ENCODE results near the gene OR13C5.
"Not testable (repeated sequence)": the region's sequence is repeated elsewhere in the genome, so short reads cannot be mapped to it uniquely, and the experiment has no call there.

OR13C5 gene, protein sequence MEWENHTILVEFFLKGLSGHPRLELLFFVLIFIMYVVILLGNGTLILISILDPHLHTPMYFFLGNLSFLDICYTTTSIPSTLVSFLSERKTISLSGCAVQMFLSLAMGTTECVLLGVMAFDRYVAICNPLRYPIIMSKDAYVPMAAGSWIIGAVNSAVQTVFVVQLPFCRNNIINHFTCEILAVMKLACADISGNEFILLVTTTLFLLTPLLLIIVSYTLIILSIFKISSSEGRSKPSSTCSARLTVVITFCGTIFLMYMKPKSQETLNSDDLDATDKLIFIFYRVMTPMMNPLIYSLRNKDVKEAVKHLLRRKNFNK

DNA sequence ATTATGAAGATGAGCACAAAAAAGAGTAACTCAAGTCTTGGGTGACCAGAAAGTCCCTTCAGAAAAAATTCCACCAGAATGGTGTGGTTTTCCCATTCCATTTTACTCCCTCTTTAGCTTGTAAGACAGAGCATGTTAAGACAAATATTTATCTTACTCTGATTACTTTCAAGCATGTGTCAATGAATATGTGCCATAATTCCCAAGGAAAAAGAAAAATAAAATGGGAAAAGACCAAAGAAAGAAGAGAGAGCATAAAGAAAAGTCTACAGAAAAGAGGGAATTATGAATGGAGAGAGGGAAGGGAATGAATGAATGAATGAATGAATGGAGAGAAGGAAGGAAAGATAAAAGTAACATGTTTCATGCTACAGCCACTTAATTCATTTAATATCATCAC is at the start of gene OR13C5:
OR13C5 (minus strand) TSS at position 101 of the 400 bp plus-strand sequence; CDS start at position 101, 0 bp downstream.
- DNase-seq: not testable (repeated sequence)

- no peak for DNase-seq
These were observed 36.2 kb upstream of the OR13C5 start for GRCh38 chr9:104635456-104635855.

DNA sequence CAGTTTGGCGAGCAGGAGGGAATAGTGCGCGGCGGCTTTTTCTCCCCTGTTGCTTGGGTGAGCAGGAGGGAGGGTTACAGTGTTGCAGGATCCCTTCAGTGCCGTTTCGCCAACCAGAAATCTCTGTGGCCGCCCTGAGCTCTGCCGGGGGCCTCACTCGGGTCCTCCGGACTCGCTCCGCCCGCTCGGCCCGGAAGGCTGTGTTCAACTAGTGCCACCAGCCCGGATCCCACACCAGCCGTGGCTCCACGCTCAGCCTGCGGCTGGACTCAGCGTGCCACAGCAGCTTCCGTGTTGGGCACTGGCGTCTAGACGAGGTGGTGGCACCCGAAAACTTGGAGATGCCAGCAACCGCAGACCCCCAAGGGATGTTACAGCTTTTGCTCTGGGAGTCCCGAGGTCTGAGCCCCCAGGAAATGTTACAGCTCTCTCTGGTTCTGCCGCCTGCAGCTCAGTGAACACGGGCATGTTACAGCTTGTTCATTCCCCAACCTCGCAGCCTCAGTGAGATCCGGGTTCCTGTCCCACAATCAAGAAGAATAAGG is 34.8 kb upstream of the OR13C5 start:
- DNase-seq: no peak

- not testable (repeated sequence) for DNase-seq
These were observed 26.8 kb upstream of the OR13C5 start for GRCh38 chr9:104625964-104626363.

DNA sequence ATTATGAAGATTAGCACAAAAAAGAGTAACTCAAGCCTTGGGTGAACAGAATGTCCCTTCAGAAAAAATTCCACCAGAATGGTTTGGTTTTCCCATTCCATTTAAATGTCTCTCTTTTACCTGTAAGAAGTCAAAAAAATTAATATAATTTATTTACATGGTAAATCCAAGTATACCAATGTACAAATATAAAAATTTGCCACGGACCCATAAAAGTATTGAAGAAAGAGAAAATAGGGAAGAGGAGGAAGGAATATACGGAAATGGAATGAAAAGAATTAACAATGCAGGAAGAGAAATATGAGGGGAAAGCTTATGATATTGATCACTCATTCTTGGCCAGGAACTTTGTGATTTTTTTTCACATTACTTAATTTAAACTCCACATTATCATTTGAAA is 18.9 kb upstream of the OR13C5 start, which contains the start of gene OR13C9:
OR13C9 (minus strand) TSS at position 101 of the 400 bp plus-strand sequence; CDS start at position 101, 0 bp downstream.
- no peak for DNase-seq

DNA sequence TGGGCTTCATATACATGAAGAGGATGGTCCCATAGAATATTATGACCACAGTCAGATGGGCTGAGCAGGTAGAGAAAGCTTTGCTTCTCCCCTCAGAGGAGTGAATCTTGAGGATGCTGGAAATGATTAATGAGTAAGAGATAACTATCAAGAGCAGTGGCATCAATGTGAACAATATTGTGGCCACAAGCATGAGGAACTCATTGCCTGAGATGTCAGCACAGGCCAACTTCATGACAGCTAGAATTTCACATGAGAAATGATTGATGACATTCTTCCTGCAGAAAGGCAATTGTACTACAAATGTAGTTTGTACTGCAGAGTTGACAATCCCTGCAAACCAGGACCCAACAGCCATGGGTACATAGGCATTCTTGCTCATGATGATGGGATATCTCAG is 18.2 kb upstream of the OR13C5 start:
- DNase-seq: no peak

DNA sequence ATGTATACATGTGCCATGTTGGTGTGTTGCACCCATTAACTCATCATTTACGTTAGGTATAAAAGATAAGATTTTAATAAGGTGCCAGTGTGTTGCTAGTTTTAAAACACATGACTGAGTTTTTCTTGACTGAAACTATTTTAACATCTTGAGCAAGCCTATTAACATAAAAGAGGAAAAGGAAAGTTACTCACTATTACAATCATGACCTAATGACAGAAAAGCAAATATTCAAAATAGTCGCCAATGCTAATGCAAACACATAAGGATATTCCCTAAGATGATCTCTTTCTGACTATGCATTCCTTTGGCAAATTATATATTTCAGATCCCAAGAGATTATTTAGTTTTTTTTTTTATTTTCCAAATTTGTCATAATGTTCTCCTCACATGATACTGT is 12.0 kb upstream of the OR13C5 start:
- no peak for DNase-seq

GRCh38 chr9:104608336-104608735 is 9.1 kb upstream of the OR13C5 start:
- DNase-seq: no peak

DNA sequence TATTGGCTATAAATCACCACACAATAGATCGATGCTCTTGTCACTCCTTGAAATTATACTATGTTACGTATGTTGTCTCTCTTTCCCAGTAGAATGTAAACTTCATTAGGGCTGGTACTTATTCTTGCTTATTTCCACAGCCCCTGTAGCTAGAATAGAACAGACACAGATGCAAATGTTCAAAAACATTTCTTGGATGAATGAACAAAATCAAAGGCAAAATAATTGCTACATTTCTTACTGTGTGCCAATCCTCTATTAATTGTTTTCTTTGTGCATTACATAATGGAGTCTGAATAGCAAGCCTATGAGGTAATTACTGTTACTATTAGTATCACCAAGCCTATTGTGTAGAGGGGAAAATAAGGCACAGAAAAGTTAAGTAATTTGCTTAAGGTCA is 6.9 kb upstream of the OR13C5 start:
- DNase-seq: no peak

DNA sequence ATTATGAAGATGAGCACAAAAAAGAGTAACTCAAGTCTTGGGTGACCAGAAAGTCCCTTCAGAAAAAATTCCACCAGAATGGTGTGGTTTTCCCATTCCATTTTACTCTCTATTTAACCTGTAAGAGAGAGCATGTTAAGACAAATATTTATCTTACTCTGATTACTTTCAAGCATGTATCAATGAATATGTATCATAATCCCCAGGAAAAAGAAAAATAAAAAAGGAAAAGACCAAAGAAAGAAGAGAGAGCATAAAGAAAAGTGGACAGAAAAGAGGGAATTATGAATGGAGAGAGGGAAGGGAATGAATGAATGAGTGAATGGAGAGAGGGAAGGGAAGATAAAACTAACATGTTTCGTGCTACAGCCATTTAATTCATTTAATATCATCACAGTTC is 6.3 kb upstream of the OR13C5 start, which contains the start of gene OR13C2:
OR13C2 (minus strand) TSS at position 101 of the 400 bp plus-strand sequence; CDS start at position 101, 0 bp downstream.
- DNase-seq: not testable (repeated sequence)

DNA sequence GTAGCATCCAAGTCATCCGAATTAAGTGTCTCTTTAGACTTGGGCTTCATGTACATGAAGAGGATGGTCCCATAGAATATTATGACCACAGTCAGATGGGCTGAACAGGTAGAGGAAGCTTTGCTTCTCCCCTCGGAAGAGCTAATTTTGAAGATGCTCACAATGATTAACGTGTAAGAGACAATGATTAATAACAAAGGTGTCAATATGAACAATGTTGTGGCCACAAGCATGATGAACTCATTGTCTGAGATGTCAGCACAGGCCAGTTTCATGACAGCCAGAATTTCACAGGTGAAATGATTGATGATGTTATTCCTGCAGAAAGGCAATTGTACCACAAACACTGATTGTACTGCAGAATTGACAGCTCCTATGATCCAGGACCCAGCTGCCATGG is 5.6 kb upstream of the OR13C5 start:
- DNase-seq: no peak

DNA sequence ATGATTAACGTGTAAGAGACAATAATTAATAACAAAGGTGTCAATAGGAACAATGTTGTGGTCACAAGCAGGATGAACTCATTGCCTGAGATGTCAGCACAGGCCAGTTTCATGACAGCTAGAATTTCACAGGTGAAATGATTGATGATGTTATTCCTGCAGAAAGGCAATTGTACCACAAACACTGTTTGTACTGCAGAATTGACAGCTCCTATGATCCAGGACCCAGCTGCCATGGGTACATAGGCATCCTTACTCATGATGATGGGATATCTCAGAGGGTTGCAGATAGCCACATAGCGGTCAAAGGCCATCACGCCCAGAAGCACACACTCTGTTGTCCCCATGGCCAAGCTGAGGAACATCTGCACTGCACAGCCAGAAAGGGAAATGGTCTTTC is 464 bp downstream of the OR13C5 start:
- DNase-seq: not testable (repeated sequence)

GRCh38 chr9:104589626-104590025 is 9.6 kb downstream of the OR13C5 start:
- no peak for DNase-seq

- DNase-seq: no peak
These were observed 12.6 kb downstream of the OR13C5 start for GRCh38 chr9:104586496-104587180.

DNA sequence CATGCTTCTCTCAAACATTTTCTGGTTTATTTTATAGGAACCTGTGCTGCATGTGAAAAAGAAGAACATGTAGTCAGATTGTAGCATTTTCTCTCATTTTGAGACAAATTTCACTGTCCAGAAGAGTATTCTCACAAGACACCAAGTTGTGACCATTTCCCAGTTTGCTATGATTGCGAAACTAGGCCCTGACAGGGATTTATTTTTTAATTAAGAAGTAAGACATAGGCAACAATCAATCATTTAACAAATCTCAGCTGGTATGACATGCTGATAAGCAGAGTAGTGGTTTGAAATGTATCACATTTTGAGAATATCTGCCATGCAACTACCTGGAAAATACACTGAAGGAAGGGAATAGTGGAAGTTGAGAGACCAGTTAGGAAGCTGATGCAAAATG is 18.7 kb downstream of the OR13C5 start:
- DNase-seq: no peak

DNA sequence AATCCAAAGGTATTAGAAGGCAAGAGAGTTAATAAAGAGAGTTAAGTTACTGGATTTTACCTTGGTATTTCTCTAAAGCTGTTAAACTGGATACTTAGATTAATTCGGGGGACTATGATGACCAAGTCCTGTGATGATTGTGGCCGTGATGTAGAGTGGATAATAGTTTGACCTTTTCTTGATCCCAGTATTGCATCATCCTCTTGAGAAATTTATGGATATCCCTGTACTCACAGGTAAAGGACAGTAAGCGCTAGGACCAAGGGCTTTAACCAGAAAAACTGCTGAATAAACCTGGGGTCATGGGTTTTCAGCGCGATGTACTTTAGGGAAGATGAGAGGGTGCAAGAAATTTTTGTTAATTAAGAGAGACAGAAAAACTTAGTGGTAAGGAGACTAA is 21.9 kb downstream of the OR13C5 start:
- no peak for DNase-seq

DNA sequence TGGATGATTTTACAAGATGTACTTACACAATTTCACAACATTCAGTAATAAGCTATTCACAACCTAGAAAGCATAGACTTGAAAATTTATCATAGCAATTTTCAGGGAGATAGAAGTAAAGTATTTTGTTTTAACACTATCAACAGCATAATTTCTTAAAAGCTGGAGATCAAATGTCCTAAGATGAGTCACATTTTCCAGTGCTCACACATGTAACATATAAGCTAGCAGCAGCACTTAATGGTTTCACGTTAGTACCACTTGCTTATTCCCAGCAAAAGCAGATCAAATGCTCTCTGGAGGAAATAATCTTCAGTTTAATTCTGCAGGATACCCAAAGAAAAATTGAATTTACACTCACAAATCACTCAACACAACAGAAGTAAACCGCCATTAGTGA is 23.8 kb downstream of the OR13C5 start:
- no peak for DNase-seq

- no peak for DNase-seq
These were observed 26.6 kb downstream of the OR13C5 start for GRCh38 chr9:104572612-104573011.

DNA sequence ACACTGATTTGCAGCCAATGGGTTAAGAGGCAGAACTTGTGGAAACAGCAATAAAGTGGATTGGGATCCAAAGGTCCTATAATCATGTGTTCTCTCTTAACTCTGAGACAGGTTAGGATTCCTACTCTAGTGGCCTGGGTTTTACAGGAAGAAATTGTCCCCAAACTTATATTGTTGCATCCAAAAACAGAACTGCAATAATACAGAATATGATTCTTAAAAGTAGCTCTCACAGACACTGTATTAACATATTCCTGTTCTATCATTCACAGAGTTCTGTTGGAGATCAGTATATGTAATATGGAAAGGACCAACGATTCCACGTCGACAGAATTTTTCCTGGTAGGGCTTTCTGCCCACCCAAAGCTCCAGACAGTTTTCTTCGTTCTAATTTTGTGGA is 30.3 kb downstream of the OR13C5 start, which contains the start of gene OR13C8:
OR13C8 (plus strand) TSS at position 301 of the 400 bp plus-strand sequence; CDS start at position 301, 0 bp downstream.
- no peak for DNase-seq

DNA sequence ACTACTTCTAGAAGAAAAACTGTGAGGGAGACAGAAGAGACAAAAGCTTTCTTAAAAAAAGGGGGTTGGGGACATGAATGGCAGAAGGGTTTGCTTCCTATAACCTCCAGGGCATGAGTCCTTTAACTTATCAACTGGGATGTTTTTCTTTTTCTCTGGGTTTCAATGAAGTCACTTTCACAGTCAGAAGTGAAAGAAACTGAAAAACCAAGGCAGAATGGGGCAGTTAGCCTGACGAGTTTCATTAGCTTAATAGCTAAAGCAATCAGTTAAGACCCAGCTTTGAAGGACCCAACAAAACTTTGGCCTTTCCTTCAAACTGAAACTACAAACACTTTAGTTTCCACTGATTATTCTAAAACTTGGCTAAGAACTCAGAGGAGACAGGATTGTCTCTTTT is 34.9 kb downstream of the OR13C5 start:
- no peak for DNase-seq

DNA sequence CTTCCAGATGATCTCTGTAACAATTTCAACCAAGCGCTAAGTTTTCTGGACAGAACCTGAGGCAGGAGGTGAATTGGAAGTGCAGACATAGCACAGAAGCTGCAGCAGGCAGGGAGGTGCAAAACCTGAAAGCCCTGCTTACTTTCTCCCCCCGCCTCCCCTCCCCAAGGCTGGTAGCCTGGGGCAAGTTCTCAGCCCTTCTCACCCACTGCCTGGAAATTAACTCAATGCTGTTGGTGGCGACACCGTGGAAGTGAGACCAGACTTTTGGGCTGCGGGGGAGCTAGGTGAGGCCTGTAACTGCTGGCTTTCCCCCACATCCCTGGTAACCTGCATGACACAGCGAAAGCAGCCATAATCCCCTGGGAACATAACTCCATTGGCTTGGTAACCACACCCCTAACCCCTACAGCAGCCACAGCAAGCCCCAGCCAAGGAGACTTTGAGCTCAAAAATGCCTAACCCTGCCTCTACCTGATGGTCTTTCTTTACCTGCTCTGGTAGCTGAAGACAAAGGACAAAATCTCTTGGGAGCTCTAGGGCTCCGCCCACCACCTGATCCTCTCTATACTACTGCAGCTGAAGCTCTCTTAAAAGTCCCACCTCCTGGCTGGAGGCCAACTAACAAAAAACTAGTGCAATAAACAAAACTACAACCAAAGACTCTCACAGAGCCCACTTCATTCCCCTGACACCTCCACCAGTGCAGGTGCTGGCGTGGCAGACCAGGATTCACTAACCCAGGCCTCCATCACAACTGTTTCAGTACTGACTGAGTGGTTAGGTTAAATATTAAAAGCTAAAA is 42.2 kb downstream of the OR13C5 start:
- DNase-seq: no peak

DNA sequence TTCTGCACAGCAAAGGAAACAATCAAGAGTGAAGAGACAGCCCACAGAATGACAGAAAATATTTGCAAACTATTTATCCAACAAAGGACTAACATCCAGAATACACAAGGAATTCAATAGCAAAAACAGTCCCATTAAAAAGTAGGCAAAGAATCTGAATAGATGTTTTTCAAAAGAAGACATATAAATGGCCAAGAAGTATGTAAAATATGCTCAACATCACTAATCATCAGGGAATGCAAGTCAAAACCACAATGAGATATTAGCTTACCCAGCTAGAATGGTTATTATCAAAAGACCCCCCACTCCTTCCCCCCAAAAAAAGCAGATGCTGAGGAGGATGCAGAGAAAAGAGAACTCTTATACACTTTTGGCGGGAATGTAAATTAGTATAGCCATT is 43.7 kb downstream of the OR13C5 start:
- no peak for DNase-seq

- DNase-seq: no peak
These were observed 46.0 kb downstream of the OR13C5 start for GRCh38 chr9:104553261-104553660.
